Right renal pelvis (tissue), 4 donors: ENCODE results near the gene ADAM11. TPM values are rescaled to one million over a fixed set of nuclear protein-coding genes. Genes with fewer than 3 reads are reported as not detected.
"Not testable (repeated sequence)": the region's sequence is repeated elsewhere in the genome, so short reads cannot be mapped to it uniquely, and the experiment has no call there.

Experiments
- DNase-seq, 4 donors: peaks; one replicate each; pipeline ENCODE4 v3.0.0-alpha.2; 2013; ENCODE audit warnings: low read depth in 4 of 4, low spot score in 3 of 4, missing footprints in 1 of 4
- polyA plus RNA-seq, 4 donors: library from polyadenylated mRNA; unstranded; fragments of 120-200 nt; gene quantifications; one replicate each; pipeline ENCODE4 v1.2.1, GENCODE V29; 2013; ENCODE audit not compliant: insufficient read length in 4 of 4

The ADAM11 gene, protein sequence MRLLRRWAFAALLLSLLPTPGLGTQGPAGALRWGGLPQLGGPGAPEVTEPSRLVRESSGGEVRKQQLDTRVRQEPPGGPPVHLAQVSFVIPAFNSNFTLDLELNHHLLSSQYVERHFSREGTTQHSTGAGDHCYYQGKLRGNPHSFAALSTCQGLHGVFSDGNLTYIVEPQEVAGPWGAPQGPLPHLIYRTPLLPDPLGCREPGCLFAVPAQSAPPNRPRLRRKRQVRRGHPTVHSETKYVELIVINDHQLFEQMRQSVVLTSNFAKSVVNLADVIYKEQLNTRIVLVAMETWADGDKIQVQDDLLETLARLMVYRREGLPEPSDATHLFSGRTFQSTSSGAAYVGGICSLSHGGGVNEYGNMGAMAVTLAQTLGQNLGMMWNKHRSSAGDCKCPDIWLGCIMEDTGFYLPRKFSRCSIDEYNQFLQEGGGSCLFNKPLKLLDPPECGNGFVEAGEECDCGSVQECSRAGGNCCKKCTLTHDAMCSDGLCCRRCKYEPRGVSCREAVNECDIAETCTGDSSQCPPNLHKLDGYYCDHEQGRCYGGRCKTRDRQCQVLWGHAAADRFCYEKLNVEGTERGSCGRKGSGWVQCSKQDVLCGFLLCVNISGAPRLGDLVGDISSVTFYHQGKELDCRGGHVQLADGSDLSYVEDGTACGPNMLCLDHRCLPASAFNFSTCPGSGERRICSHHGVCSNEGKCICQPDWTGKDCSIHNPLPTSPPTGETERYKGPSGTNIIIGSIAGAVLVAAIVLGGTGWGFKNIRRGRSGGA
- polyA plus RNA-seq: 1 to 10 TPM; 2.2 to 3.7 (median 2.7) TPM

DNA sequence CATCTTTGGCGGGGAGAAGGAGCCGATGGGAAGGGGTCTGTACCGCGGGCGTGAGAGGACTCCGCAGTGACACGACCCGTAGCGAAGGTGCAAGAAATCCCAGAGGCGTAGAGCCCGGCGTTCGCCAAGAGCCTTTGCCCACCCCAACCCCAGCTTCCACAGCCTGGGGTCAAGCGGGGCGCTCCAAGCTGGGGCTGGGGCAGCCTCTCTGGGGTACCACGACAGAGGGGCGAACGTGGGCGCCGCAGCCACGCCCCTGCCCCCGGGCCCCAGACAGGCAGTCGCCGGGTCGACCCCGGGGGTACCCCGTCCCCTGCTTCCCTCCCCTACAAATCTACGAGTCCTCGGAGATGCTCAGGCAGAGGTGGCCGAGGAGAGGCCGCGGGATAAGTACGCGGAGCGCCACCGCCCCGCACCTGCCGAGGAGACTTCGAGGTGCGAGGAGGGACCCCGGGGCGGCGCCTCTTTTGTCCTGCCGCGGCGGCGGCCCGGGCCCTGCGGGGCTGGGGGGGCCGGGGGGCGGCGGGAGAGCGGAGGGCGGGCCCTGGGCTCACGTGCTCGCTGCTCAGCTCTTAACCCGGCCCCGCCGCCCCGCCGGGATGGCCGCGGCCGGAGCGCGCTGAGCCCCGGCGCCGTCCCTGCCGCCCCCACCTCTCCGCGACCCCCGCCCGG is at the start of gene ADAM11:
TSS of gene ADAM11 (plus strand) at position 575 of the 672 bp plus-strand sequence. CDS start 212 bp downstream, outside the sequence.
- no peak for DNase-seq

DNA sequence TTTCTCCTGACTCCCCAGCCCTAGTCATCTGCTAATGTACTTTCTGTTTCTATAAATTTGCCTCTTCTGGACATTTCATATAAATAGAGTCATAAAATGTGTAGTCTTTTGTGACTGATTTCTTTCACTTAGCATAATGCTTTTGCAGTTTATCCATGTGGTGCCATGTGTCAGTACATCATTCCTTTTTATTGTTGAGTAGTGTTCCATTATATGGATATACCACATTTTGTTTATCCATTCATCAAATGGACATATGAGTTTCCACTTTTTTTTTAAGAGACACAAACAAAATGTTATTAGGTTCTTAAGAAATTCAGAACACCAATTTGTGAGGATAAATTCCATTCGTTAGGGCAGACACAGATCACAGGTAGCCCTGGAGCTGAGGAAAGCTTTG is 39.3 kb upstream of the ADAM11 start:
- no peak for DNase-seq

DNA sequence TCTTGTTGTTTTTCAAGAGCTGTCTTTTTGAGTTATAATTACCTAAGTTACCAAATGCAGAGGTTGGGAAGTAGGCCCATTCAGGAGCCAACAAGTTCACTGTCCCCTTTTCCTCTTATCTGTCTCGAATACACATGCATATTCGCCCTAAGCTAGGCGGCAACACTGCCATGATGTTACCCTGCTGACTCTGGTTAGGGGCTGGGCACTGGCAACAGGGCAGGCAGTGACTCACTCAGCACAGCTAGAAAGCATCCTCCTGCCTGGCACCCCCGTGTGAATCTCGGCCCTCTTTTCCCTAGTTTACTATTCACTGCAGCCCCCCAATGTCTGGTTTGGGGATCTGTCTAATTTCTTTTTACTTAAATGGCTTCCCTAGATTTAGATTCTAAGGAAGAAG is 36.5 kb upstream of the ADAM11 start:
- no peak for DNase-seq

GRCh38 chr17:44726121-44726520 is 32.7 kb upstream of the ADAM11 start:
- not testable (repeated sequence) for DNase-seq

- no peak for DNase-seq
Observed at GRCh38 chr17:44733753-44734152, 25.0 kb upstream of the ADAM11 start.

DNA sequence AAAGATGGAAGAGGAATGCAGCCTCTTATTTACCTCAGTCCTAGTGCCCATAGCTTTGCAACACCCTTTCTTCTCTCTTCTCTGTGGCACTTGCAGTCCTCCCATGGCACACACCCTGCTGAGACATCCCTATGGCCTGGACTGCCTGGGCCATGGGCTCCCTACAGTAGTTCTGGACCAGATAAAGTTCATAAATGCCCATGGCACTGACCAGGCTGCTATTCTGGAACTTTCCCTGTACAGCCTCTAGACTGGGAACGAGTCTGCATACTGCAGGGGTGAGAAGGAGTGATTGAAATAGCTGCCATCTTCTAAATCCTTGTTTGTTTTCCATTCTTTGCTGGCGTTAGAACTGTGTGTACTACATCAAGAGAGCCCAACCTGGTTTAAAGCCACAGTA is 24.5 kb upstream of the ADAM11 start:
- DNase-seq: no peak

DNA sequence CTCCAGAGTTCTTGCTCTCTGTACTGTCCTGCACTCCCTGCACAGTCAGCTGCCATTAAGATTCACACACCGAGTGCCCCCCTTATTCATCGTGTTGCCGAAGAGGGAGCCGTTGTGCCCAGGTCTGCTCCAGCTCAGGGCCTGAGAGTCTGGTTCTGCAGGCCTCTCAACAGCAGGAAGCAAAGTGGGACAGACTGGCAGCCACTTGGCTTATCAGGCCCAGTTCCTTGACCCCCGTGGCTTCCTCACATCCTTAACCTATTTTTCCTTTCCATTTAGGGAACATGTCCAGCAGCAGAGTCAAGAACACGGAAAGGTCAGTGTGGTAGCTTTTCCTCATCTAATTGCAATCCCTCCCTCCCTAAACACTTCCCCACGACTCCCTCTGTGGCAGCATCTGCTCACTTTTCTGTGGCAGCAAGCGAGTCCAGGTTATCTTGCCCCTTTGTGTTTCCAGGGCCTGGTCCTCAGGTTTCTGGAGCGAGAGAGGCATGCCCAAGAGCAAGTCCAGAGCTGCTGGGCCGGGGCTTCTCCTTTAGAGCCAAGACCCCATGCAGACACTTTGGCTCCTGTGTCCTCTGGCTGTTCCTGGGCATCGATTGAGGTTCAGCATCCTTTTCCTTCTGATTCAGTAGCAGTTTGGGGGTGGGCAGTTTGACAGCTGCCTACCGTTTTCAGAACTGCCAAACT is 22.1 kb upstream of the ADAM11 start:
- no peak for DNase-seq

DNA sequence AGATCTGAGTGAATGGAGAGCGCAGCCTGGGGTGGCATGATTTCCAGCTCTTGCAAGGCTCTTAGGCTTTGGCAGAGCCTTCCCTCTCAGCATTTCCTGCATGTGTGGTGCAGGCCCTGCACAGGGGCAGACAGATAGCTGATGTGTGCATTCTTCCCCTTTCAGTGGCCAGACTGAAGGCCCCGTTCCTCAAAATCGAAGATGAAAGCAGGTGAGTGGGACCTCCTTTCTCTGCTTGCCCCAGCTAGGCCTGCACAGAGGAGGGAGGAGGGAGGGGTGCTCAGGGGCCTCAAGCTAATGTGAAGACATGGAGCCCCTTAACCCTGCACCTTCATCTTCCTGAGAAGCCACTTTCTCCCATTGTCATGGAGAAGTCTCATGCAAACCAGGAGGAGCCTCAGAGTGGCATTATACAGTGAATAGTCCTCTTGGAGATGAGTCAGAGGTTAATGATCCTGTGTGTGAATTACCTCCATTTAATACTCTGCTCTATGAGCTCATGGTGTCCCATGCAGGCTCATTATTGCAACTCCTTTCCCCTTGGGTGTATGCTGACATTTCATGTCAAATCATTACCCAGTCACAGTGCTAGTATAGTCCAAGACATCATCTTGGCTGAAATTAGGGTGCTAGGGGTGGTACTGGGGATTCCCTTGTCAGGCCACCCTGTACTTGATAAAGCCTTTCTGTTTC is 20.4 kb upstream of the ADAM11 start:
- DNase-seq: no peak

DNA sequence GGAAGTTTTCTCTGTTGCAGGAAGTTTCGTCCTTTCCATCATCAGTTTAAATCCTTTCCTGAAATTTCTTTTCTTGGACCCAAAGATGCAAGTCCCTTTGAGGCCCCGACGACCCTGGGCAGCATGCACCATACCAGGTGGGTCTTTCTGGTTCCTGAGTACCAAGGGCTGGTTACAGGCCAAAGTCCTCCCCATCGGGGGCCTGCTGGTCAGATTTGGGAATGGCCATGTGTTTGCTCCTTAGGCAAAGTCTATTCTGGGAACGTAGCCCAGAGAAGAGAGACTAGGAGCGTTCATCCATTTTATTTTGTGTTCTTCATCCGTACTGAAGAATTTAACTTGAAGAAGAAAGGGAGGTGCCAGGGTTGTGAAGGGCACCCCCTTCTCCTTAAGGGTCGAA is 17.5 kb upstream of the ADAM11 start:
- DNase-seq: no peak

DNA sequence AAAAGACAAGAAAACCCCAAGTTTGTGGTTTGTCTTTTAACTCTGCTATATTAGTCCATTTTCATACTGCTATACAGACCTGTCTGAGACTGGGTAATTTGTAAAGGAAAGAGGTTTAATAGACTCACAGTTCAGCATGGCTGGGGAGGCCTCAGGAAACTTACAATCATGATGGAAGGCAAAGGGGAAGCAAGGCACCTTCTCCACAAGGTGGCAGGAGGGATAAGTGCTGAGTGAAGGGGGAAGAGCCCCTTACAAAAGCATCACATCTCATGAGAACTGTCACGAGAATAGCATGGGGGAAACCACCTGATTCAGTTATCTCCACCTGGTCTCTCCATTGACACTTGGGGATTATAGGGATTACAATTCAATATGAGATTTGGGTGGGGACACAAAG is 13.5 kb upstream of the ADAM11 start:
- no peak for DNase-seq

GRCh38 chr17:44745738-44746137 is 13.1 kb upstream of the ADAM11 start:
- DNase-seq: not testable (repeated sequence)

DNA sequence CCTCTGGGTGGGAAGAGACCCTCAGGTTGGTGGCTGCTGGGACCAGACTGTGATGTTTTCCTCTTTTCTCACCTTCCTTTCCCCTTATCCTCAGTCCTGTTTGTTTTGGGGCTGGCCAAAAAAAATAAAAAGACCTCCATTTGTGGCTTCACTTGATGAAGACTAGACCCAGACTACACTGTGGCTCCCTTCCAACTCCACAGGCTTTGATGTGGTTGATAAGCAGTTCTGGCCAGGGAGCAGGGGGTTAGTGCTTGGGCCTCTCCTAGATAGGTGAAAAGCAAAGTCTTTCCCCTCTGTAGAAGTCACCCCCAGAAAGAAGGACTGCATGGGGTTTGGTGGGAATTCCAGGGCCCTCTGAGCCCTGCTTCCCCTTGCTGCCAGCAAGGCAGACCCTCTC is 11.2 kb upstream of the ADAM11 start:
- no peak for DNase-seq

DNA sequence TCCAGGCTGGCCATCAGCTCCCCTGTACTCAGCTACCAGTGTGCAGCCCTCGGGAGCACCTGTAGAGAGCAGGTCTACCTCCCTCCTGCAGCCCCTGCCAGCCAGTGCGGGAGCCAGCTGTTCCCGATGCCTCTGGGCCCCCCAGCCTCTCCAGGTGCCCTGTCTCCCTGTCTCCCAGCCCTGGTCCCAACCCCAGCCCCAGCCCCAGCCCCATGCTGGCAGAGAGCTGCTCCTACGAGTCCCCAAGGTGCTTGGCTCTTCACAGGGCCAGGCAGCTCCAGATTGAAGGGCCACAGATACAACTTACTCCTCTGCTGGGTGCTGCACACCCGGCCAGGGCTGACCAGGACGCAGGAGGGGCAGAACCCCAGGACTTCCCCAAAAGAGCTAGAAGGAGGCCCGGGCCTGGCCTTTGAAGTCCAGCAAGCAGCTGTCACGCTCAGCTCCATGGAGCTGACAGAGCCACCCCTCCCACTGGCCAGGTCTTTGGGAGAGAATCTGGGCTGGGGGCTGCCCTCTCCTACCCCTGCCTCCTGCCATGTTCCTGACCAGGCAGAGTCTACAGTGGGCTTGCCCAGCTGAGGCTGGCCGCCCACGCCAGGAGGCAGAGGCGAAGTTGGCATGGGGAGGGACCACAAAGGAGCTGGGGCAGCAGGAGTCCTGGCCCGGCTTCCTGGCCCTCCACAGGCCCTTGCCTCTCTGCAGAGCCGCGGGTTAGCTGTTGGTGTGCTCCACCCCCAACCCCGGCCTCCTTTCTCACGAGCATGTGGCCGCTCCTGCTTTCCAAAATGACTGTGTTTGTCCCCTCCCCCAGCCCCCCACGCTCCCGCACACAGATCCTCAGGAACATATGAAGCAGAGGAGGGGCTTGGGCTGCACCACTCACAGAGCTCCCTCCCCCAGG is 9.5 kb upstream of the ADAM11 start:
- DNase-seq: no peak

GRCh38 chr17:44749980-44750318 is 8.8 kb upstream of the ADAM11 start:
- DNase-seq: no peak

DNA sequence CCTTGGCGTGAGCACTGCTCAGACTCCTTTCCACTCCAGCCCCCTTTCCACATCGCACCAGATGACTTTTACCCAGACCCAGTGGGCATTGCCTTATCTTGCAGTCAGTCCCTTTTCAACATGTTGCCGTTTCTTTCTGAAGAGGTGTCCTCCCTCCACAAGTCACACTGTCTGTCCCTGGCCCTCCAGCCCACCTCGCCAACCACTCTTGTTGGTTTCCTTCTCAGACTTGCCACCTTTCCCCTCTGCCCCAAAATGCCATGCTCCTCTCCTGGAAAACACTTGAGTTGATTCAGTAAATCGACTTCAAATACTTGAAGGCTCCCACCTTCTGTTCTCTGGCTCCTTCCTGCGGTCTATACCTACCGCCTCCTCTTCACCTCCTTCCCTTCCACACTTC is 7.5 kb upstream of the ADAM11 start:
- DNase-seq: no peak

GRCh38 chr17:44751806-44752205 is 7.0 kb upstream of the ADAM11 start:
- no peak for DNase-seq

DNA sequence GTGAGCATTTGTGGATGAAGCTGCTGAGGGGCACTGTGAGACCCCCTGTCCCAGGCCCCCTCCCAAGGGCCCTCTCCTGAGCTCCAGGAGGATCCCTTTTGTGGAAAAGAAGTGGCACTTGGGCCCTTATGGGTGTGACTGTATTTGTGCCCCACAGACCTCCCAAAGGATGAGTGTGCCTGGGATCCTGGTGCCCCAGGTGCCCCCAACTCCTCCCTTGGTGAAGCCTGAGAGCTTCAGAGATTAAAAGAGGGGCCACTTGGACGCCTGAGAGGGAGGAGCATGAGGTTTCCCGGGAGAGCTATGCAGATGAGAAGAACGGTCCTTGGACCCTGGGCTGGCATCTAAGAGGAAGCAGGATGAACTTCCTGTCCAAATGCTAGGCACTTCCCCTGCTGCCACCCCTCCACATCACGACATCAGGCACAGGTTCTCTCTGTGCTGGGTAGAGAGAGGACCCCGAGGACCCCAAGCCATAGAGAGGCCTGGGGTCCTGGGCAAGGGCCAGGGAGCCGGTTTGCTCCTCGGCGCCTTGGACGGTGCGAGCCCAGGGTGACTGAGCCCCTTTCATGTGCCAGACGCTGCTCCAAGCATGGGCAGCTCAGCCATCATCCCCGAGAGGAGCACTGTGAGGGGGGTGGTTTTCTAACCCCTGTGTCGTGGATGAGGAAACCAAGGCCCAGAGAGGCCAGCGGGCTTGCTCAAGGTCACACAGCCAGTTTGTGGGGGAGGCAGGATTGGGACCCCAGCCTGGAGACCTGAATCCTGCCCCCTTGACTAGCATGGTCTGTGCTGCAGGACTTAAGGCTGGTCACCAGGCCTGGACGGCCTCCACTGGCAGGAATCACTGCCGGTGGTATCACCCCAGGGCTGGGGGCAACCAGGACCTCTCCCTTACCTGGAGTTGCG is 5.6 kb upstream of the ADAM11 start:
- no peak for DNase-seq

- DNase-seq: no peak
Observed at GRCh38 chr17:44754276-44754675, 4.5 kb upstream of the ADAM11 start.
